ENCODE data around the gene NDUFV1.

DNA sequence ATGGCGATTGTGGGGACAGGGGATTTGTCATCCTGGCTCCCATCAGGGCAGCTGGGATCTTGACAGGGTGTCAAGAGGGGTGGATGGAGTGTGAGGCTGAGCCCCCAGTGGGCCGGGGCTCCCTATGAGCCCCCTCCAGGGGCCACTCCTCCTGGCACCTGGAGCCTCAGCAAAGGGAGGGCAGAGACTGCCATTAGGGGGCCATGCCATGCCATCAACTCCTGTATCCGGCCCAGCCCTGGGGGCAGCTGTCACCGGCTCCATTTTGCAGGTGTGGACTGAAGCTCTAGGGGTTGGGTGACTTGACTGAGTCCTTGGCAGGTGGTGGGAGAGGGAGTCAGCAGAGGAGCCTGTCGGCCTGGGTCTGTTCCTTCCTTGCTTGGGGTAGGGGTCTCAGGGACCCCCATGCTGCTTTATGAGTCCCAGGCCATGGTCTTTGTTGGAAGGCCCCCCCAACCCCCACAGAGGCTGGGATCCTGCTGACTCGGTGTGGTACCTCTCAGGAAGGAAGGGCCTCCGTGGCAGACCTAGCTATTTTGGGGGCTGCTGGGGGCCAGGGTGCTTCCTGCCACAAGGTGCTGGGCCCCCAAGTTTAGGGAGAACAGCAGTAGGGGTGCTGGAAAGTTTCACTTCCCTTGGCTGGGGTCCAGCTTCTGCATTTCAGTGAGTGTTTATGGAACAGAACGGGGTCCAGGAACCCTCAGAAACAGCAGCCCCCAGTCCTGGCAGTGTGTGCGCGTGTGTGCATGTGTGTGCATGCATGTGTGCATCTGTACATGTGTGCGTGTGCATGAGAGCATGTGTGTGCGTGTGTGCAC, 42.3 kb downstream of the NDUFV1 start:
- no peak for TF ChIP-seq EZH2 (IDR thresholded peaks at IDR 0.05; ENCODE audit: borderline replicate concordance, low read depth, low read length)
- no peak for TF ChIP-seq RAD21 (CRISPR knock-in tag; conservative IDR thresholded peaks at IDR 0.05 in 1 of 2, IDR thresholded peaks at IDR 0.05 in 1 of 2)
- TF ChIP-seq, protein P1, sequence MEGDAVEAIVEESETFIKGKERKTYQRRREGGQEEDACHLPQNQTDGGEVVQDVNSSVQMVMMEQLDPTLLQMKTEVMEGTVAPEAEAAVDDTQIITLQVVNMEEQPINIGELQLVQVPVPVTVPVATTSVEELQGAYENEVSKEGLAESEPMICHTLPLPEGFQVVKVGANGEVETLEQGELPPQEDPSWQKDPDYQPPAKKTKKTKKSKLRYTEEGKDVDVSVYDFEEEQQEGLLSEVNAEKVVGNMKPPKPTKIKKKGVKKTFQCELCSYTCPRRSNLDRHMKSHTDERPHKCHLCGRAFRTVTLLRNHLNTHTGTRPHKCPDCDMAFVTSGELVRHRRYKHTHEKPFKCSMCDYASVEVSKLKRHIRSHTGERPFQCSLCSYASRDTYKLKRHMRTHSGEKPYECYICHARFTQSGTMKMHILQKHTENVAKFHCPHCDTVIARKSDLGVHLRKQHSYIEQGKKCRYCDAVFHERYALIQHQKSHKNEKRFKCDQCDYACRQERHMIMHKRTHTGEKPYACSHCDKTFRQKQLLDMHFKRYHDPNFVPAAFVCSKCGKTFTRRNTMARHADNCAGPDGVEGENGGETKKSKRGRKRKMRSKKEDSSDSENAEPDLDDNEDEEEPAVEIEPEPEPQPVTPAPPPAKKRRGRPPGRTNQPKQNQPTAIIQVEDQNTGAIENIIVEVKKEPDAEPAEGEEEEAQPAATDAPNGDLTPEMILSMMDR (IDR thresholded peaks at IDR 0.05 in 2 of 3, conservative IDR thresholded peaks at IDR 0.05 in 1 of 3; ENCODE audit: insufficient read depth in 2 of 3, low read depth in 1 of 3, low read length in 3 of 3): no peak
- TF ChIP-seq POLR2AphosphoS5 (IDR thresholded peaks at IDR 0.05; ENCODE audit: control insufficient read depth, insufficient read depth, low read depth, low read length): no peak
- TF ChIP-seq, protein P2, sequence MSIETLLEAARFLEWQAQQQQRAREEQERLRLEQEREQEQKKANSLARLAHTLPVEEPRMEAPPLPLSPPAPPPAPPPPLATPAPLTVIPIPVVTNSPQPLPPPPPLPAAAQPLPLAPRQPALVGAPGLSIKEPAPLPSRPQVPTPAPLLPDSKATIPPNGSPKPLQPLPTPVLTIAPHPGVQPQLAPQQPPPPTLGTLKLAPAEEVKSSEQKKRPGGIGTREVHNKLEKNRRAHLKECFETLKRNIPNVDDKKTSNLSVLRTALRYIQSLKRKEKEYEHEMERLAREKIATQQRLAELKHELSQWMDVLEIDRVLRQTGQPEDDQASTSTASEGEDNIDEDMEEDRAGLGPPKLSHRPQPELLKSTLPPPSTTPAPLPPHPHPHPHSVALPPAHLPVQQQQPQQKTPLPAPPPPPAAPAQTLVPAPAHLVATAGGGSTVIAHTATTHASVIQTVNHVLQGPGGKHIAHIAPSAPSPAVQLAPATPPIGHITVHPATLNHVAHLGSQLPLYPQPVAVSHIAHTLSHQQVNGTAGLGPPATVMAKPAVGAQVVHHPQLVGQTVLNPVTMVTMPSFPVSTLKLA (conservative IDR thresholded peaks at IDR 0.05): no peak
- TF ChIP-seq TRIM24 (IDR thresholded peaks at IDR 0.05): no peak
- TF ChIP-seq, protein P3, sequence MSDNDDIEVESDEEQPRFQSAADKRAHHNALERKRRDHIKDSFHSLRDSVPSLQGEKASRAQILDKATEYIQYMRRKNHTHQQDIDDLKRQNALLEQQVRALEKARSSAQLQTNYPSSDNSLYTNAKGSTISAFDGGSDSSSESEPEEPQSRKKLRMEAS (CRISPR knock-in tag; IDR thresholded peaks at IDR 0.05): no peak
- no peak for TF ChIP-seq ZNF507 (tag; conservative IDR thresholded peaks at IDR 0.05)
- TF ChIP-seq SREBF1 (IDR thresholded peaks at IDR 0.05; ENCODE audit: borderline replicate concordance, low read depth, low read length): no peak
- no peak for TF ChIP-seq SAP30 (IDR thresholded peaks at IDR 0.05; ENCODE audit: borderline replicate concordance, insufficient read depth, low read depth, low read length, poor library complexity, severe bottlenecking)
- TF ChIP-seq, protein P4, sequence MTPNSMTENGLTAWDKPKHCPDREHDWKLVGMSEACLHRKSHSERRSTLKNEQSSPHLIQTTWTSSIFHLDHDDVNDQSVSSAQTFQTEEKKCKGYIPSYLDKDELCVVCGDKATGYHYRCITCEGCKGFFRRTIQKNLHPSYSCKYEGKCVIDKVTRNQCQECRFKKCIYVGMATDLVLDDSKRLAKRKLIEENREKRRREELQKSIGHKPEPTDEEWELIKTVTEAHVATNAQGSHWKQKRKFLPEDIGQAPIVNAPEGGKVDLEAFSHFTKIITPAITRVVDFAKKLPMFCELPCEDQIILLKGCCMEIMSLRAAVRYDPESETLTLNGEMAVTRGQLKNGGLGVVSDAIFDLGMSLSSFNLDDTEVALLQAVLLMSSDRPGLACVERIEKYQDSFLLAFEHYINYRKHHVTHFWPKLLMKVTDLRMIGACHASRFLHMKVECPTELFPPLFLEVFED (CRISPR knock-in tag; conservative IDR thresholded peaks at IDR 0.05): no peak
- TF ChIP-seq ZNF184 (CRISPR knock-in tag; IDR thresholded peaks at IDR 0.05): no peak
- TF ChIP-seq POLR2AphosphoS2 (IDR thresholded peaks at IDR 0.05; ENCODE audit: low read length): no peak
